ENCODE measurements around the gene RHBDL2. TPM values are rescaled to one million over a fixed set of nuclear protein-coding genes. Genes with fewer than 3 reads are reported as not detected.

RHBDL2 gene
- total and polyA plus RNA-seq, 10 of the 15 experiments (the other 5 are each of a cell fraction or from before 2014, with no cell fraction given), result 0.05 TPM; not detected in 9

GRCh38 chr1:38896169-38896568 is 45.5 kb downstream of the RHBDL2 start:
- Histone ChIP-seq H3K36me3 (ENCODE audit: control insufficient read depth in 2 of 2, insufficient read depth in 2 of 2, low read length in 1 of 2) (no peaks in the 10 kb centered on the region), H3K9ac (ENCODE audit: control insufficient read depth, insufficient read depth, low read length) (no peak overlapping the region), H3K27me3 (replicated peaks in 1 of 2; ENCODE audit: control insufficient read depth in 2 of 2, insufficient read depth in 2 of 2, low read length in 1 of 2) (no peaks in the 10 kb centered on the region), H3K4me2 (ENCODE audit: control insufficient read depth, insufficient read depth) (no peak overlapping the region), H4K20me1 (ENCODE audit: control insufficient read depth, insufficient read depth) (no peaks in the 10 kb centered on the region), H3K4me3 (no peak overlapping the region), H3K79me2 (ENCODE audit: control insufficient read depth, insufficient read depth, low read length) (no peaks in the 10 kb centered on the region), H3K27ac (ENCODE audit: control insufficient read depth, insufficient read depth) (no peak overlapping the region), H2AFZ (ENCODE audit: control insufficient read depth, low read depth, low read length) (no peak overlapping the region), H3K4me1 (ENCODE audit: control insufficient read depth, insufficient read depth, low read length) (no peaks in the 10 kb centered on the region), H3K9me3 (replicated peaks; ENCODE audit: control insufficient read depth, insufficient read depth, low read length) (no peaks in the 10 kb centered on the region)
- DNase-seq (ENCODE audit: low read depth, low spot score), result no peak
- 77% methylated on average over 2 of the region's 2 CpGs for WGBS (ENCODE audit: insufficient coverage, insufficient replicate concordance, low lambda C conversion rate, missing lambda C conversion rate)
- in situ Hi-C loops (cut with MboI) (no loop called here), intact Hi-C loops (cut with micrococcal nuclease; ENCODE audit: unreplicated experiment) (no loop called here)
- TF ChIP-seq EZH2 (IDR thresholded peaks at IDR 0.05; ENCODE audit: borderline replicate concordance, control insufficient read depth, low read depth, low read length) (no peak), SMAD1 (IDR thresholded peaks at IDR 0.05; ENCODE audit: low read depth, partially characterized antibody) (no peak), ATF7 (IDR thresholded peaks at IDR 0.05; ENCODE audit: low read depth) (no peak), ZZZ3 (IDR thresholded peaks at IDR 0.05; ENCODE audit: control insufficient read depth, insufficient read length, low read depth) (no peak), PRDM15 (CRISPR knock-in tag; IDR thresholded peaks at IDR 0.05) (no peak), CBFB (IDR thresholded peaks at IDR 0.05; ENCODE audit: low read depth) (no peak), ZSCAN29 (IDR thresholded peaks at IDR 0.05) (no peak), SUZ12 (IDR thresholded peaks at IDR 0.05; ENCODE audit: unreplicated experiment) (no peak), POU2F2 (IDR thresholded peaks at IDR 0.05; ENCODE audit: borderline replicate concordance, low read depth, low read length) (no peak), E2F8 (IDR thresholded peaks at IDR 0.05; ENCODE audit: low read depth, partially characterized antibody) (no peak), FOS (IDR thresholded peaks at IDR 0.05; ENCODE audit: borderline replicate concordance, extremely low read depth, insufficient read length) (no peak), ZBTB33 (IDR thresholded peaks at IDR 0.05) (no peak), POLR2AphosphoS2 (IDR thresholded peaks at IDR 0.05; ENCODE audit: low read depth, low read length) (no peak), SMAD5 (IDR thresholded peaks at IDR 0.05; ENCODE audit: low read depth) (no peak), RCOR1 (conservative IDR thresholded peaks at IDR 0.05; ENCODE audit: low read depth, low read length) (no peak), CEBPB (IDR thresholded peaks at IDR 0.05; ENCODE audit: borderline replicate concordance in 1 of 2, low read depth in 2 of 2, low read length in 2 of 2) (no peak)
- ChIA-PET CTCF (no interaction called here), RAD21 (ENCODE audit: unreplicated experiment) (interaction anchor here (0.7 kb wide), 1 partner anchor 196 kb away, joined by 4 read pairs; no protein-coding TSS in a partner anchor), SMC1A (ENCODE audit: uncharacterized antibody, unreplicated experiment) (no interaction called here), POLR2A (no interaction called here)
- no peak for ATAC-seq
- no TSS peak for BruUV-seq (replicated peaks)
- FAIRE-seq, result no peak
